ENCODE results near the gene CCDC183.
"Not testable (repeated sequence)": the region's sequence is repeated elsewhere in the genome, so short reads cannot be mapped to it uniquely, and the experiment has no call there.

Gene CCDC183

GRCh38 chr9:136796238-136796774 lies at the start of gene CCDC183:
TSS of gene CCDC183 (plus strand) at chr9:136796338. CDS start at chr9:136796398, 60 bp downstream.
- DNase-seq (ENCODE audit: low spot score) = no peak

- no peak for DNase-seq (ENCODE audit: low spot score)
These were observed 49.5 kb upstream of the CCDC183 start for GRCh38 chr9:136746621-136747020.

GRCh38 chr9:136747161-136748060 lies 48.7 kb upstream of the CCDC183 start:
- DNase-seq (ENCODE audit: low spot score) = no peak

- DNase-seq (ENCODE audit: low spot score) = no peak
These were observed 47.9 kb upstream of the CCDC183 start, which contains the start of gene LCN6 for GRCh38 chr9:136748201-136748600. TSS of gene LCN6 (minus strand) at chr9:136748525. CDS start at chr9:136748483, 42 bp downstream.

- no peak for DNase-seq (ENCODE audit: low spot score)
These were observed 47.2 kb upstream of the CCDC183 start for GRCh38 chr9:136748666-136749611.

- no peak for DNase-seq (ENCODE audit: low spot score)
These were observed 45.6 kb upstream of the CCDC183 start for GRCh38 chr9:136750526-136750925.

GRCh38 chr9:136751244-136751643 lies 44.9 kb upstream of the CCDC183 start:
- DNase-seq (ENCODE audit: low spot score) = no peak

GRCh38 chr9:136751814-136752213 lies 44.3 kb upstream of the CCDC183 start:
- DNase-seq (ENCODE audit: low spot score) = no peak

- no peak for DNase-seq (ENCODE audit: low spot score)
These were observed 42.6 kb upstream of the CCDC183 start for GRCh38 chr9:136753371-136754058.

- DNase-seq (ENCODE audit: low spot score) = no peak
These were observed 42.0 kb upstream of the CCDC183 start for GRCh38 chr9:136754059-136754572.

- no peak for DNase-seq (ENCODE audit: low spot score)
These were observed 41.4 kb upstream of the CCDC183 start for GRCh38 chr9:136754626-136755301.

GRCh38 chr9:136755302-136756133 lies 40.6 kb upstream of the CCDC183 start:
- DNase-seq (ENCODE audit: low spot score) = not testable (repeated sequence)

GRCh38 chr9:136756134-136756438 lies 40.1 kb upstream of the CCDC183 start:
- DNase-seq (ENCODE audit: low spot score) = no peak

GRCh38 chr9:136756836-136757235 lies 39.3 kb upstream of the CCDC183 start:
- DNase-seq (ENCODE audit: low spot score) = no peak

GRCh38 chr9:136757328-136757727 lies 38.8 kb upstream of the CCDC183 start:
- DNase-seq (ENCODE audit: low spot score) = no peak

GRCh38 chr9:136757751-136758140 lies 38.4 kb upstream of the CCDC183 start:
- no peak for DNase-seq (ENCODE audit: low spot score)

GRCh38 chr9:136759001-136759400 lies 37.1 kb upstream of the CCDC183 start:
- no peak for DNase-seq (ENCODE audit: low spot score)

- DNase-seq (ENCODE audit: low spot score) = no peak
These were observed 36.5 kb upstream of the CCDC183 start for GRCh38 chr9:136759436-136760325.

GRCh38 chr9:136760424-136760823 lies 35.7 kb upstream of the CCDC183 start:
- no peak for DNase-seq (ENCODE audit: low spot score)
